Astrocyte of the spinal cord (primary cell): ENCODE measurements around the gene ATG2A.

Experiments used
- DNase-seq: peaks from one replicate; pipeline ENCODE4 v3.0.0; 2011; ENCODE audit warnings: low read depth, low spot score
- H3K4me3 ChIP-seq: 2 replicates; pipeline ENCODE4 v1.5.1; 2011; ENCODE audit warnings: low read depth, mild to moderate bottlenecking, low read length, moderate library complexity
- in situ Hi-C: cut with HindIII; loops from 2 replicates; pipeline ENCODE4 v1.10.0; 2017; ENCODE audit warnings: low sequenced_read_pairs
- TF ChIP-seq, protein P1 (sequence below): IDR thresholded peaks from 2 replicates; pipeline ENCODE4 v1.5.1; 2012; ENCODE audit warnings: low read depth, mild to moderate bottlenecking, low read length, inconsistent platforms

The ATG2A gene

GRCh38 chr11:64874308-64875240 is 42.4 kb downstream of the ATG2A start:
- peak; percentile 52 for DNase-seq
- in situ Hi-C loops = no loop called here
- peak overlapping the region; percentile 1 for H3K4me3 ChIP-seq
- TF ChIP-seq, protein P1, sequence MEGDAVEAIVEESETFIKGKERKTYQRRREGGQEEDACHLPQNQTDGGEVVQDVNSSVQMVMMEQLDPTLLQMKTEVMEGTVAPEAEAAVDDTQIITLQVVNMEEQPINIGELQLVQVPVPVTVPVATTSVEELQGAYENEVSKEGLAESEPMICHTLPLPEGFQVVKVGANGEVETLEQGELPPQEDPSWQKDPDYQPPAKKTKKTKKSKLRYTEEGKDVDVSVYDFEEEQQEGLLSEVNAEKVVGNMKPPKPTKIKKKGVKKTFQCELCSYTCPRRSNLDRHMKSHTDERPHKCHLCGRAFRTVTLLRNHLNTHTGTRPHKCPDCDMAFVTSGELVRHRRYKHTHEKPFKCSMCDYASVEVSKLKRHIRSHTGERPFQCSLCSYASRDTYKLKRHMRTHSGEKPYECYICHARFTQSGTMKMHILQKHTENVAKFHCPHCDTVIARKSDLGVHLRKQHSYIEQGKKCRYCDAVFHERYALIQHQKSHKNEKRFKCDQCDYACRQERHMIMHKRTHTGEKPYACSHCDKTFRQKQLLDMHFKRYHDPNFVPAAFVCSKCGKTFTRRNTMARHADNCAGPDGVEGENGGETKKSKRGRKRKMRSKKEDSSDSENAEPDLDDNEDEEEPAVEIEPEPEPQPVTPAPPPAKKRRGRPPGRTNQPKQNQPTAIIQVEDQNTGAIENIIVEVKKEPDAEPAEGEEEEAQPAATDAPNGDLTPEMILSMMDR = no peak

DNA sequence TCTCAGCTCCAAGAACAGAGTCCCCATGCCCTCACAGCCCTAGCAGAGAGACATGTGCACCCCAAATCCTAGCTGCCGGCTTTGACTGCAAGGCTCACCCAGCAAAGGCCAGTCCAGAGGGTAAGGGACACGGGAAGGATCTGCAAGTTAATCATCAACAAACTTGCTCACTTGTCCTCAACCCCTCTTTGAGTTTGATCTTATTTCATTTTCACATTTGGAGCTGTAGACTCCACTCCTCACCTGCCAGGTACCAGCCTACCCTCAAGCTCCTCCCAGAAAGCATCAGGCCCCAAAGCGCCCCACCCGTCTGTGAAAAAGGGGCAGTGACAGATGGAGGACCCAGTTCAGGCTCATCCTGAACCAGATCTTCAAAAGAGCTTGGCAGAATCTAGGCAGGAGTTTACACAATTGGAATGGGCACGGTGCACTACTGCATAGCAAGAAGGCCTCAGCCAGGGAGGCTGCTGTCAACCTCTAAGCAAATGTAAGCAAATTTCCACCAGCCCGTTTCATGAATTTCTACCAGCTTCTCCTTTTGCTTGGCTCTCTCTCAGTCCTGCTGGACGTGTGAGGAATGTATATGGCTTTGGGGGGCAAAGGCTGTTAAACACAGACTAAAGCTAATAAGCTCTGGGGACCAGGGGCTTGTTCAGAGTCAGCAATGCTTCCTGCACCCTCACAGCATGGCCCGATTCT is 44.1 kb downstream of the ATG2A start:
- DNase-seq = no peak
- in situ Hi-C loops = no loop called here
- no peak overlapping the region for H3K4me3 ChIP-seq
- TF ChIP-seq, protein P1 = no peak

- no peak for DNase-seq
- in situ Hi-C loops = no loop called here
- TF ChIP-seq, protein P1 = no peak
- no peak overlapping the region for H3K4me3 ChIP-seq
Observed at GRCh38 chr11:64871492-64871891, 45.5 kb downstream of the ATG2A start.

GRCh38 chr11:64870893-64871466 is 46.0 kb downstream of the ATG2A start:
- no peak for DNase-seq
- TF ChIP-seq, protein P1 = no peak
- in situ Hi-C loops = no loop called here
- H3K4me3 ChIP-seq = no peak overlapping the region

DNA sequence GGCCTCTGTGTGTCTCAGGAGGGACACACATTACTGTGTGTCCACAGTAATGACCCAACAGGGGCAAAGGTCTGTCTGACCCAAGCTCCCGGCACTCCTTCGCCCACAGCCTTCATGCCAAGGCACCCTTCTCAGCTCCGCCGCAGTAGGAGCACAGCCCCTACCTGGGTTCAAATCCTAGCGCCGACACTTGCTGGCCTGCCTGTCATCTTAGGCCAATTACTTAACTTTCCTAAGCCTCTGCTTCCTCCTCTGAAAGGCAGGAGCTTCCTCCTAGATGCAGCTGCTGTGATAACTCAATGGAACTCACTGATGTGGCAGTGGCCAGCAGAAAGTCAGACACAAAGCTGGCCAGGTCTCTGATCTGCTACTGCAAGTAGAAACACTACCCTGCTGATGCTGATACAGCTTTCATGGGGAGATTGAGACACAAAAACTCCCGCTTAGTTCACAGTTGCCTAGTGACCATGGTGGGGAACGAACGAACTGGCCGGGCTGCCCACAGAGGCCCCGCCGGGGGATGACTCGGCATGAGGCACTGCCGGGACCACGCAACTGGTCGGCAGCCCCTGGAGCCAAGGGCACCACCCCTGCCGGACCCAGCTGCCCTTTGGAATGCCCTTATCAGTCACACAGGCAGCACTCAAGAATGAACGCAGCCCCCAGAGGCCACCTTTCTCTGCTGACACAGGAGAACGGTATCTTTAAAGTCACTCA is 46.7 kb downstream of the ATG2A start:
- in situ Hi-C loops = no loop called here
- TF ChIP-seq, protein P1 = no peak
- no peak overlapping the region for H3K4me3 ChIP-seq
- peak; percentile 71 for DNase-seq

DNA sequence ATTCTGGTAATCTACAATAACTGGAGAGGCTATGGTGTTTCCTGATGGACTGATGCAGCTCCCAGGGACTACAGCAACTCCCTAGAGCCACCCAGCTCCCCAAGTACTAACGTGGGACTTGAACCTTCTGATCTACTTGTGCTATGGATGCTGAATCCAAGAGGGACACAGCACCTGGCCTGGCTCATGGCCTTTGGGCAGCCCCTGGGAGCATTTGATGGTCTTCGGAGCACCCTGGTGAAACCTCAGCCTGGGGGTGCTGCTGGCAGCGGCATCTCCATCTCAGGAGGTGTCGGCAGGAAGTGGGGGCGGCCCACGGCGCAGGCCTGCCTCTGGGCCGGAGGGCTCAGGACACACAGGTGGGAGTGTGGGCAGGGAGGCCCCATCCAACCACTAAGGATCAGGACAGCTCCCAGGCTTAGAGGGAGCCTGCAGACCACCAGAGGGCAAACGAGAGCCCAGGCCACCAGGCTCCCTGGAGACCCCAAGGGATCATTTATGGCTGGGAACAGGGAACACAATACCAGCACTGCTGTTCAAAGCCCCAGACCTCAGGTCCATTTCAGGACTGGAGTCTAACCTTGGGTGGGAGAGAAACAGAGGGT is 47.3 kb downstream of the ATG2A start:
- DNase-seq = no peak
- in situ Hi-C loops = no loop called here
- TF ChIP-seq, protein P1 = peak; percentile 51
- H3K4me3 ChIP-seq = no peak overlapping the region
